Testis (tissue), 3 donors: ENCODE results near the gene OLFML1. TPM values are rescaled to one million over a fixed set of nuclear protein-coding genes. Genes with fewer than 3 reads are reported as not detected.

Experiments used
- DNase-seq: peaks from one replicate; pipeline ENCODE4 v3.0.0-alpha.2; 2019
- H3K27ac ChIP-seq, 2 donors: fragments of 200-600 bp; sonication (generic); one replicate each; pipeline ENCODE4 v1.5.1; 2019
- H3K27me3 ChIP-seq: fragments of 200-600 bp; sonication (generic); one replicate; pipeline ENCODE4 v1.5.1; 2019
- H3K36me3 ChIP-seq: fragments of 200-600 bp; sonication (generic); one replicate; pipeline ENCODE4 v1.5.1; 2017; ENCODE audit warnings: low read depth; ENCODE audit errors: missing control alignments
- H3K4me1 ChIP-seq: fragments of 200-600 bp; sonication (generic); one replicate; pipeline ENCODE4 v1.5.1; 2019
- H3K4me3 ChIP-seq, 2 donors: fragments of 200-600 bp; sonication (generic); one replicate each; pipeline ENCODE4 v1.5.1; 2017 to 2019
- H3K9me3 ChIP-seq: fragments of 200-600 bp; sonication (generic); one replicate; pipeline ENCODE4 v1.5.1; 2017
- CTCF ChIP-seq, 3 experiments: fragments of 450-650 bp in 2 of 3; fragments of 200-600 bp in 1 of 3; sonication (generic) in 1 of 3; IDR thresholded peaks; one replicate each; pipeline ENCODE4 v1.5.1; 2016 to 2019; ENCODE audit warnings: antibody characterized with exemption in 3 of 3, mild to moderate bottlenecking in 2 of 3, moderate library complexity in 1 of 3
- POLR2A ChIP-seq: fragments of 450-650 bp; IDR thresholded peaks from one replicate; pipeline ENCODE4 v1.6.1; 2017; ENCODE audit warnings: antibody characterized with exemption, mild to moderate bottlenecking, moderate library complexity
- WGBS, 2 donors: methylation state at CpG; one replicate each; pipeline ENCODE4 v1.1.5; 2018; 5-methylcytosine and 5-hydroxymethylcytosine counted together
- intact Hi-C: fragments of 100-400 bp; cut with DNase I; formaldehyde crosslinking; loops from one replicate; pipeline ENCODE4 v1.15.1; 2023; ENCODE audit warnings: low total_unique reads
- polyA plus RNA-seq: library from polyadenylated mRNA; stranded (reverse); fragments of 350-450 nt; fragmentation: Illumina TruSeq; extraction: RNeasy Lipid Tissue Mini Kit (QIAGEN cat#74804); gene quantifications from one replicate; pipeline ENCODE4 v1.2.3, GENCODE V29; 2014; ENCODE audit warnings: low read depth, low replicate concordance; ENCODE audit not compliant: insufficient read depth
- total RNA-seq, 2 donors: library from RNA; depleted of rRNA; stranded (reverse); fragments of >200 nt; gene quantifications; one replicate each; pipeline ENCODE4 v1.2.3, GENCODE V29; 2016

The OLFML1 gene
- total and polyA plus RNA-seq, 3 donors from 2014 or later: 2.9 to 15.3 (median 3.0) TPM

GRCh38 chr11:7490535-7490934 lies 5.2 kb downstream of the OLFML1 start:
- 88 to 94% methylated on average over 1 of the region's 1 CpG for WGBS, 2 donors
- intact Hi-C loops: no loop called here
- H3K27me3 ChIP-seq: no peaks in the 10 kb centered on the region
- no peak for DNase-seq
- no peaks in the 10 kb centered on the region for H3K9me3 ChIP-seq
- H3K4me3 ChIP-seq: no peak overlapping the region
- no peak for TF ChIP-seq CTCF (IDR thresholded peaks at IDR 0.05)
- TF ChIP-seq POLR2A: no peak
- H3K27ac ChIP-seq: no peak overlapping the region
- H3K4me1 ChIP-seq: peaks cover 3% of the 10 kb centered on the region
- no peaks in the 10 kb centered on the region for H3K36me3 ChIP-seq

- Histone ChIP-seq H3K27me3 (no peaks in the 10 kb centered on the region), H3K36me3 (no peaks in the 10 kb centered on the region), H3K4me3 (no peak overlapping the region), H3K4me1 (peaks cover 3% of the 10 kb centered on the region), H3K9me3 (no peaks in the 10 kb centered on the region), H3K27ac (no peak overlapping the region)
- no peak for TF ChIP-seq CTCF (IDR thresholded peaks at IDR 0.05)
- no peak for TF ChIP-seq POLR2A
- WGBS, 2 donors: 47 to 62% methylated on average over 1 of the region's 1 CpG
- DNase-seq: no peak
- intact Hi-C loops: no loop called here
Measured at GRCh38 chr11:7492253-7492652, 6.9 kb downstream of the OLFML1 start.

GRCh38 chr11:7493670-7494069 lies 8.4 kb downstream of the OLFML1 start:
- Histone ChIP-seq H3K27me3 (no peaks in the 10 kb centered on the region), H3K4me3 (no peak overlapping the region), H3K36me3 (no peaks in the 10 kb centered on the region), H3K9me3 (no peaks in the 10 kb centered on the region), H3K4me1 (peaks cover 3% of the 10 kb centered on the region), H3K27ac (no peak overlapping the region)
- no peak for DNase-seq
- TF ChIP-seq CTCF (IDR thresholded peaks at IDR 0.05): no peak
- TF ChIP-seq POLR2A: no peak
- intact Hi-C loops: no loop called here
- 94 to 95% methylated on average over 2 of the region's 2 CpGs for WGBS, 2 donors

- Histone ChIP-seq H3K36me3 (no peaks in the 10 kb centered on the region), H3K4me3 (no peak overlapping the region), H3K4me1 (peaks cover 3% of the 10 kb centered on the region), H3K9me3 (no peaks in the 10 kb centered on the region), H3K27ac (no peak overlapping the region), H3K27me3 (no peaks in the 10 kb centered on the region)
- WGBS, 2 donors: 70 to 82% methylated on average over 5 of the region's 5 CpGs
- intact Hi-C loops: no loop called here
- DNase-seq: no peak
- no peak for TF ChIP-seq CTCF (IDR thresholded peaks at IDR 0.05)
- TF ChIP-seq POLR2A: no peak
Measured at GRCh38 chr11:7494086-7494745, 8.9 kb downstream of the OLFML1 start.
